HepG2 (cell line): ENCODE results near the gene ACTN1. TPM values are rescaled to one million over a fixed set of nuclear protein-coding genes. Genes with fewer than 3 reads are reported as not detected.

Experiments used
- AGO2 ChIP-seq: fragments of 200-400 bp; formaldehyde crosslinking; optimal IDR thresholded peaks from 2 replicates; pipeline ENCODE3; 2017; ENCODE audit warnings: mild to moderate bottlenecking, low read depth, low read length, moderate library complexity
- HNRNPL ChIP-seq: fragments of 200-400 bp; formaldehyde crosslinking; IDR thresholded peaks from 2 replicates; pipeline ENCODE4 v1.6.1; 2017; ENCODE audit warnings: mild to moderate bottlenecking, low read depth, low read length
- MED1 ChIP-seq: sonication (generic); formaldehyde crosslinking; IDR thresholded peaks from 2 replicates; pipeline ENCODE4 v1.4.0; 2020; ENCODE audit warnings: missing genetic modification reagents
- PPARG ChIP-seq: conservative IDR thresholded peaks from 2 replicates; pipeline ENCODE4 v1.6.1; 2016; ENCODE audit warnings: missing biosample characterization, missing genetic modification reagents
- RAD21 ChIP-seq: fragments of 450-650 bp; formaldehyde crosslinking; IDR thresholded peaks from 2 replicates; pipeline ENCODE4 v1.5.0; 2020; ENCODE audit warnings: mild to moderate bottlenecking
- STAG1 ChIP-seq: sonication (generic); formaldehyde crosslinking; IDR thresholded peaks from 2 replicates; pipeline ENCODE4 v1.4.0; 2020; ENCODE audit warnings: missing genetic modification reagents
- TAF1 ChIP-seq: sonication (generic); formaldehyde crosslinking; IDR thresholded peaks from 2 replicates; pipeline ENCODE4 v1.4.0; 2020; ENCODE audit warnings: missing genetic modification reagents
- XRCC5 ChIP-seq: fragments of 200-400 bp; formaldehyde crosslinking; optimal IDR thresholded peaks from 2 replicates; pipeline ENCODE3; 2017; ENCODE audit warnings: mild to moderate bottlenecking, low read length
- ZC3H4 ChIP-seq: sonication (generic); formaldehyde crosslinking; IDR thresholded peaks from 2 replicates; pipeline ENCODE4 v1.4.0; 2020; ENCODE audit warnings: missing genetic modification reagents, borderline replicate concordance
- ZMYM4 ChIP-seq: sonication (generic); formaldehyde crosslinking; IDR thresholded peaks from 2 replicates; pipeline ENCODE4 v1.8.1; 2023; ENCODE audit warnings: mild to moderate bottlenecking, missing genetic modification reagents
- ZNF225 ChIP-seq: sonication (generic); formaldehyde crosslinking; IDR thresholded peaks from 2 replicates; pipeline ENCODE4 v1.4.0; 2020; ENCODE audit warnings: mild to moderate bottlenecking, missing genetic modification reagents
- ZNF468 ChIP-seq: sonication (generic); formaldehyde crosslinking; IDR thresholded peaks from 2 replicates; pipeline ENCODE4 v1.8.0; 2022; ENCODE audit warnings: mild to moderate bottlenecking, moderate library complexity, missing genetic modification reagents
- ZNF7 ChIP-seq: IDR thresholded peaks from 2 replicates; pipeline ENCODE4 v1.6.1; 2016; ENCODE audit warnings: missing biosample characterization, missing genetic modification reagents
- polyA plus RNA-seq, 8 experiments: library from polyadenylated mRNA; depleted of rRNA in 3 of 8; stranded (reverse) in 7 of 8; unstranded in 1 of 8; fragments of >200 nt; fragmentation: Illumina TruSeq in 4 of 8; extraction: Trizol in 4 of 8; gene quantifications; 2 replicates each; pipeline versions ENCODE4 v1.2.1 to v1.2.3, GENCODE V29; 2011 to 2016; ENCODE audit warnings: low read depth in 4 of 8, missing spikeins in 1 of 8, mixed read lengths in 1 of 8; ENCODE audit not compliant: insufficient read depth in 1 of 8
- total RNA-seq, 5 experiments: library from RNA; depleted of rRNA; stranded (reverse); fragments of >200 nt; fragmentation: Illumina TruSeq; extraction: Trizol; gene quantifications; 2 replicates each; pipeline ENCODE4 v1.2.3, GENCODE V29; 2016; ENCODE audit warnings: low read depth in 1 of 5
- TF ChIP-seq, protein P1 (sequence below): sonication (generic); formaldehyde crosslinking; IDR thresholded peaks from 2 replicates; pipeline ENCODE4; 2020; ENCODE audit warnings: missing genetic modification reagents, mild to moderate bottlenecking, borderline replicate concordance
- TF ChIP-seq, protein P2 (sequence below): IDR thresholded peaks from 2 replicates; pipeline ENCODE4 v1.6.1; 2016; ENCODE audit warnings: missing genetic modification reagents, missing compliant biosample characterization
- TF ChIP-seq, protein P3 (sequence below): sonication (generic); formaldehyde crosslinking; IDR thresholded peaks from 2 replicates; pipeline ENCODE4 v1.4.0; 2020; ENCODE audit warnings: missing genetic modification reagents, mild to moderate bottlenecking, borderline replicate concordance
- TF ChIP-seq, protein P4 (sequence below): sonication (generic); formaldehyde crosslinking; IDR thresholded peaks from 2 replicates; pipeline ENCODE4 v1.4.0; 2020; ENCODE audit warnings: mild to moderate bottlenecking, missing genetic modification reagents

Gene ACTN1
- total and polyA plus RNA-seq, 2 of the 13 experiments (the other 11 are each of a cell fraction or from before 2014, with no cell fraction given), result 58.6 to 162 TPM

DNA sequence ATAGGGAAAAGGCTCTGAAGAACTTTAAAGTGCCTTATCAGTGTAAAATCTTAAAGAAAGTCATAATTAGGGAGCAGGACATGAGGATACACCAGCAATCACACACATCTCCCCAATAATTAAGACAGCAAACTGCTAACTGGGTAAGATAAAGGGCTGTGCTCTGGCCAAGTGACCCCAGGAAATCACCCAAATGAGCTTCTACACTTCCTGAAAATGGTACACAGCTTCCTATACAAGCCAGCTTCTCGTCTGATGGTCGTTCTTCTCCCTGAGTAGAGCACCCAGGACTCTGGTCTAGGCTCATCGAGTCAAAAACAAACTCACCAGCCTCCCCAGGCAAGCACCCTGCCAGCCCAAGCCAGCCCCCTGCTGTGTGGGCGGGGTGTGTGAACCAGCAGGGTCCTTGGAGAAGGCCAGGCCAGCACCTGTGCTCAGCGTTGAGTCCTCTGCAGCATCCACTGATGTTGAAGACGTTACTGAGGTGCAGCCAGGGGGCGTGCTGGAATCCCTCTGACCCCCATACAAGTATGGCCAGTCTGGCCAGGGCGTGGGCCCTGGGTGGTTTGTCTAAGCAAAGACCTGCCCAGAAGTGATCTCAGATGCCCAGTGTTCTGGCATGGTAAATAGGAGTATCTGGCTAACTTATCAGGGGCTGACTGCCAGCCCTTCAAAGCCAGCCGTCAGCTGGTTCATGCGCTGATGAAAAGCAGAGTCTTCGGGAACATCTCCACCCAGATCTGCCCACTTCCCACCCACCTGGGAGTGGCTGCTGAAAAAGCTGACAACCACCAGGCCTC is 41.4 kb downstream of the ACTN1 start (continued):
- TF ChIP-seq, protein P1, sequence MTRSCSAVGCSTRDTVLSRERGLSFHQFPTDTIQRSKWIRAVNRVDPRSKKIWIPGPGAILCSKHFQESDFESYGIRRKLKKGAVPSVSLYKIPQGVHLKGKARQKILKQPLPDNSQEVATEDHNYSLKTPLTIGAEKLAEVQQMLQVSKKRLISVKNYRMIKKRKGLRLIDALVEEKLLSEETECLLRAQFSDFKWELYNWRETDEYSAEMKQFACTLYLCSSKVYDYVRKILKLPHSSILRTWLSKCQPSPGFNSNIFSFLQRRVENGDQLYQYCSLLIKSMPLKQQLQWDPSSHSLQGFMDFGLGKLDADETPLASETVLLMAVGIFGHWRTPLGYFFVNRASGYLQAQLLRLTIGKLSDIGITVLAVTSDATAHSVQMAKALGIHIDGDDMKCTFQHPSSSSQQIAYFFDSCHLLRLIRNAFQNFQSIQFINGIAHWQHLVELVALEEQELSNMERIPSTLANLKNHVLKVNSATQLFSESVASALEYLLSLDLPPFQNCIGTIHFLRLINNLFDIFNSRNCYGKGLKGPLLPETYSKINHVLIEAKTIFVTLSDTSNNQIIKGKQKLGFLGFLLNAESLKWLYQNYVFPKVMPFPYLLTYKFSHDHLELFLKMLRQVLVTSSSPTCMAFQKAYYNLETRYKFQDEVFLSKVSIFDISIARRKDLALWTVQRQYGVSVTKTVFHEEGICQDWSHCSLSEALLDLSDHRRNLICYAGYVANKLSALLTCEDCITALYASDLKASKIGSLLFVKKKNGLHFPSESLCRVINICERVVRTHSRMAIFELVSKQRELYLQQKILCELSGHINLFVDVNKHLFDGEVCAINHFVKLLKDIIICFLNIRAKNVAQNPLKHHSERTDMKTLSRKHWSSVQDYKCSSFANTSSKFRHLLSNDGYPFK (CRISPR knock-in tag), result peak; percentile 47
- 0 out of 2 replicates have a peak, but pooled peaks have one; percentile 10 for TF ChIP-seq PPARG (CRISPR knock-in tag)
- no peak for TF ChIP-seq ZC3H4
- peak; percentile 69; the same call in 1 of the 2 replicates for TF ChIP-seq HNRNPL
- no peak; the same call in 1 of the 2 replicates for TF ChIP-seq ZMYM4 (CRISPR knock-in tag)
- TF ChIP-seq RAD21 (CRISPR knock-in tag), result peak; percentile 46; the same call in 1 of the 2 replicates
- 0 out of 2 replicates have a peak, but pooled peaks have one; percentile 27 for TF ChIP-seq TAF1
- peak; percentile 33; the same call in 1 of the 2 replicates for TF ChIP-seq MED1 (CRISPR knock-in tag)
- TF ChIP-seq, protein P2, sequence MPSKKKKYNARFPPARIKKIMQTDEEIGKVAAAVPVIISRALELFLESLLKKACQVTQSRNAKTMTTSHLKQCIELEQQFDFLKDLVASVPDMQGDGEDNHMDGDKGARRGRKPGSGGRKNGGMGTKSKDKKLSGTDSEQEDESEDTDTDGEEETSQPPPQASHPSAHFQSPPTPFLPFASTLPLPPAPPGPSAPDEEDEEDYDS (CRISPR knock-in tag), result 0 out of 2 replicates have a peak, but pooled peaks have one; percentile 8
- TF ChIP-seq STAG1, result peak; percentile 57
- TF ChIP-seq AGO2, result peak; percentile 49
- TF ChIP-seq, protein P3, sequence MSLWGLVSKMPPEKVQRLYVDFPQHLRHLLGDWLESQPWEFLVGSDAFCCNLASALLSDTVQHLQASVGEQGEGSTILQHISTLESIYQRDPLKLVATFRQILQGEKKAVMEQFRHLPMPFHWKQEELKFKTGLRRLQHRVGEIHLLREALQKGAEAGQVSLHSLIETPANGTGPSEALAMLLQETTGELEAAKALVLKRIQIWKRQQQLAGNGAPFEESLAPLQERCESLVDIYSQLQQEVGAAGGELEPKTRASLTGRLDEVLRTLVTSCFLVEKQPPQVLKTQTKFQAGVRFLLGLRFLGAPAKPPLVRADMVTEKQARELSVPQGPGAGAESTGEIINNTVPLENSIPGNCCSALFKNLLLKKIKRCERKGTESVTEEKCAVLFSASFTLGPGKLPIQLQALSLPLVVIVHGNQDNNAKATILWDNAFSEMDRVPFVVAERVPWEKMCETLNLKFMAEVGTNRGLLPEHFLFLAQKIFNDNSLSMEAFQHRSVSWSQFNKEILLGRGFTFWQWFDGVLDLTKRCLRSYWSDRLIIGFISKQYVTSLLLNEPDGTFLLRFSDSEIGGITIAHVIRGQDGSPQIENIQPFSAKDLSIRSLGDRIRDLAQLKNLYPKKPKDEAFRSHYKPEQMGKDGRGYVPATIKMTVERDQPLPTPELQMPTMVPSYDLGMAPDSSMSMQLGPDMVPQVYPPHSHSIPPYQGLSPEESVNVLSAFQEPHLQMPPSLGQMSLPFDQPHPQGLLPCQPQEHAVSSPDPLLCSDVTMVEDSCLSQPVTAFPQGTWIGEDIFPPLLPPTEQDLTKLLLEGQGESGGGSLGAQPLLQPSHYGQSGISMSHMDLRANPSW (CRISPR knock-in tag), result 0 out of 2 replicates have a peak, but pooled peaks have one; percentile 13
- TF ChIP-seq ZNF7 (CRISPR knock-in tag), result no peak
- TF ChIP-seq ZNF225 (CRISPR knock-in tag), result peak; percentile 34; the same call in 1 of the 2 replicates
- TF ChIP-seq, protein P4, sequence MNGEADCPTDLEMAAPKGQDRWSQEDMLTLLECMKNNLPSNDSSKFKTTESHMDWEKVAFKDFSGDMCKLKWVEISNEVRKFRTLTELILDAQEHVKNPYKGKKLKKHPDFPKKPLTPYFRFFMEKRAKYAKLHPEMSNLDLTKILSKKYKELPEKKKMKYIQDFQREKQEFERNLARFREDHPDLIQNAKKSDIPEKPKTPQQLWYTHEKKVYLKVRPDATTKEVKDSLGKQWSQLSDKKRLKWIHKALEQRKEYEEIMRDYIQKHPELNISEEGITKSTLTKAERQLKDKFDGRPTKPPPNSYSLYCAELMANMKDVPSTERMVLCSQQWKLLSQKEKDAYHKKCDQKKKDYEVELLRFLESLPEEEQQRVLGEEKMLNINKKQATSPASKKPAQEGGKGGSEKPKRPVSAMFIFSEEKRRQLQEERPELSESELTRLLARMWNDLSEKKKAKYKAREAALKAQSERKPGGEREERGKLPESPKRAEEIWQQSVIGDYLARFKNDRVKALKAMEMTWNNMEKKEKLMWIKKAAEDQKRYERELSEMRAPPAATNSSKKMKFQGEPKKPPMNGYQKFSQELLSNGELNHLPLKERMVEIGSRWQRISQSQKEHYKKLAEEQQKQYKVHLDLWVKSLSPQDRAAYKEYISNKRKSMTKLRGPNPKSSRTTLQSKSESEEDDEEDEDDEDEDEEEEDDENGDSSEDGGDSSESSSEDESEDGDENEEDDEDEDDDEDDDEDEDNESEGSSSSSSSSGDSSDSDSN (CRISPR knock-in tag), result 0 out of 2 replicates have a peak, but pooled peaks have one; percentile 18
- peak; percentile 73 for TF ChIP-seq XRCC5
- 0 out of 2 replicates have a peak, but pooled peaks have one; percentile 25 for TF ChIP-seq ZNF468 (CRISPR knock-in tag)
